ENCODE data around the gene PRSS27.
"Not testable (repeated sequence)": the region's sequence is repeated elsewhere in the genome, so short reads cannot be mapped to it uniquely, and the experiment has no call there.

PRSS27 gene

DNA sequence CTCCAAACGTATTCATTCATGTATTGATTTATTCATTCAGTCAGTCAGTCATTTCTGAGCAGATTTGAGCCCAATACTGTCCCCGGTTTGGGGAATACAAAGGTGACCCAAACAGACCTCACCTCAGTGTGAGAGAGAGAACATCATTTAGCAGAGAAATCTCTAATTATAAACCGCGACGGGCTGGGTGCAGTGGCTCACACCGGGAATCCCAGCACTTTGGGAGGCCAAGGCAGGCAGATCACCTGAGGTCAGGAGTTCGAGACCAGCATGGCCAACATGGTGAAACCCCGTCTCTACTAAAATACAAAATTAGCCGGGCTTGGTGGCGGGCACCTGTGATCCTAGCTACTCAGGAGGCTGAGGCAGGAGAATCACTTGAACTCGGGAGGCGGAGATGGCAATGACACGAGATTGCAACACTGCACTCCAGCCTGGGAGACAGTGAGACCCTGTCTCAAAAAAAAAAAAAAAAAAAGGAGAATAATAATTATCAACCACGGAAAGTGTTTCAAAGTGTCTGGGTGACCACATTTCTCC is 1.7 kb upstream of the PRSS27 start:
- not testable (repeated sequence) for DNase-seq

DNA sequence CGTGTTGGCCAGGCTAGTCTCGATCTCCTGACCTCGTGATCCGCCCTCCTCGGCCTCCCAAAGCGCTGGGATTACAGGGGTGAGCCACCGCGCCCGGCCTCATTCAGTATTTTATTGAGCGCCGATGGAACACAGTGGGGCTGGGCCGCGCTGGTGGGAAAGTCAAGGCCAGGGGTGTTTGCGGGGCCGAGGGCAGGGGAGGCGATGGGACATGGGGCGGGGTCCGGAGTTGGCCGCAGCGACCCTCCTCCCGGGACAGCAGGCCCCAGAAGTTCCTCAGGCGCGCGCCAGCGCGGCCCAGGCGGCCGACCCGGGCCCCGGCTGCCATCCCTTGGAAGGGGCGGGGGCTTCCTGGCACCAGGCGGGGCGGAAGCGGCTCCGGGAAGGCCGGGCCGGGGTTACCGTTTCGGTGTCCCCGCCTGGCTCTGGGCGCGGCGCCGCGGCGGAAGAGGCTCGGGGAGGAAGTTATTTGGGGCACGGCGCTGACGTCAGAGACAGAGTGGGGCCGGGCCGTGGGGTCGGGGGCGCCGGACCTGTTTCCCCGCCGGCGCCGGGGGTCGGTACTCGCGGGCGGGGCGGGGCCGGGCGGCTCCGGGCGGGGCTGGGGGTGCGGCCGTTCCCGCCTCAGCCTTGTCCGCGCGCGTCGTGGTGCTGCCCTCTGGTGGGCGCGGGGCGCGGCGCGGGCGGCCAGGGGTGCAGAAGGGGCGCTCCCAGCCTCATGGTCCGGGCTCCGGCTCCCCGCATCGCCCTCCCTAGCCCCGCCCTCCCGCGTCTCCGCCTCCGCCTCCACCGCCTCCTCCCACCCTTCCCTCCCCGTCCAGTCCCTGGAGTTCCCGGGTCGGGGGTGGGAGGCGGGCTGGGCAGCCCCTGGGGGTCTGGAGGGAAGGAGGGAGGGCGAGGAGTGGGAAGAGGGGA is 952 bp upstream of the PRSS27 start:
- DNase-seq, result peak; percentile 96

- DNase-seq, result no peak
Measured at GRCh38 chr16:2719328-2720063, 528 bp downstream of the PRSS27 start.

DNA sequence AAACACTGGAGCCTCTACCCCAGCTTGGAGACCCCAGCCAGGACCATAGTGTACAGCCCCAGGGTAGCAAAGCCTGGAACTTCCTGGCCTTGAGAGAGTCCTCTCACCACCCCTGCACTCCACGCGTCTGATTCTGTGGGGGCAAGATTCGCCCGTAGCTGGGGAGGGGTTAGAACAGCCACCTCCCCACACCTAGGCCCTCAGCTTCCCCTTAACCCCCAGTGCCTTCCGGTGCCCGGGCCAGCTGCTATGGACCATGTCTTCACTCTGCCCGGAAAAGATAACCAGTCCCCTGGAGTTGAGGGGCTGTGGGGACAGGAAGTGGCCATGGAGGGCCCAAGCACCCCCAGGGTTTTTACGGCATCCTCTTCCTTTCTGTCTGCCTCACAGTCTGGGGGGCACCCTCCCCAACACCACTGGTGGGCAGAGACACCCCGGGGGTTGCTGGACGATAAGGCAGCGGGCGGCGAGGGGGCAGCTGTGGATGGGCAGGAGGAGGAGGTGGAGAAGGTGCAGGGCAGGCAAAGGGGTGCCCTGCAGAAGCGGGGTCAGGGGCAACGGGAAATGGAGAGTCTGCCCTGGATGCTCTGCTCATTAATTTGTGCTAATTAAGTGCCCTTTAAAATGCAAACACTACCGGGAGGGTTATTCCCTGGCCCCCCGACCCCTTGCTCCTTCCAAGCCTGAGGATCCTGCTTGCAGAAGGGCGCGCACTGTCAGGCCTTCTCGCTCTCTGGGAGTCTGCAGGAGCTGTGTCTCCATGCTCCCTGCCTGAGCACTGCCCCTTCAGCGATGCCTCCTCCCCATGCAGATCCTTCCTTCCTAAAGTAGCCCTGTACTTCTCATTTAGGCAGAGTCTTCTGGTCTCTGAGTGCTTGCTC is 2.4 kb downstream of the PRSS27 start:
- DNase-seq, result no peak

- no peak for DNase-seq
Measured at GRCh38 chr16:2716948-2717347, 3.1 kb downstream of the PRSS27 start.

DNA sequence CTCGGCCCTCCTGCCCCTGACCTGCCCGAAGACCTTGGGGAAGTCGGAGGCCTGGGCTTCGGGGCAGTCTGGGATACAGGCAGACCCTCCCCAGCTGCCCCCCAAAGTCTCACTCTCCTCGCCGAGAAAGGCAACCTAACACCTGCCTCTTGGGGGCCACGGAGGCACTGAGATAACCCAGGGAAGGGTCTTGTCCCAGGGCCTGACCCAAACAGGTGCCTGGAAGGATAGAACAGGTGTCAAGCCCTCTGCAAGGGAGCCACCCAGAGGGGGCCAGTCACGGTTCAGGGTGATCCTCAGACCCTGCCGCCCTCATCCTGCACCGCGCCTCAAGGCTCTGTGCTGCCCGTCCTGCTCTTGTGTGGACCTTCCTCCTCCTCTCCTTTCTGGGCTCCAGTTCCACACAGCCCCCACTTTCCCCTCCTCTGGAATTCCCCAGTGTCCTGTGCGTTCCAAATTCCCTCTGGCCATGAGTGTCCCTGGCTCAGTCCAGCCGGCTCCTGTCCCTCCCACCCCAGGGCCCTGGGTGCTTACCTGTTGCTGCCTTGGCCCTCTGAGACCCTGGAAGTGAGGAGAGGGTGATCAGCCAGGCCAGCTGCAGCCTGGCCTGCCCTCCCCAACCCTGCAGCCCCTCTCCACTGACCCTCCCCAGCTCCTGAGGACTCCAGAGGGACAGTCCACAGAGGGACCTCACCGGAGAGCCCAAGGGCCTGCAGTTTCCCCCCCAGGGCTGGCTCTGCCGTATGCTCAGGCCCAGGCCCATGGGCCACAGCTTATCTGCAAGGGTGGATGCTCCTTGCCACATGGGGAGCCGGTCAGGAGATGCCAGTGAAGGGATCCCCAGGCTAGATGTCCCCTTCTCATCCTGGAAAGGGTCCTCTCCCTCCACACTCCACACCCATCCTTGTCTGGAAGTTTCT is 3.8 kb downstream of the PRSS27 start:
- no peak for DNase-seq

DNA sequence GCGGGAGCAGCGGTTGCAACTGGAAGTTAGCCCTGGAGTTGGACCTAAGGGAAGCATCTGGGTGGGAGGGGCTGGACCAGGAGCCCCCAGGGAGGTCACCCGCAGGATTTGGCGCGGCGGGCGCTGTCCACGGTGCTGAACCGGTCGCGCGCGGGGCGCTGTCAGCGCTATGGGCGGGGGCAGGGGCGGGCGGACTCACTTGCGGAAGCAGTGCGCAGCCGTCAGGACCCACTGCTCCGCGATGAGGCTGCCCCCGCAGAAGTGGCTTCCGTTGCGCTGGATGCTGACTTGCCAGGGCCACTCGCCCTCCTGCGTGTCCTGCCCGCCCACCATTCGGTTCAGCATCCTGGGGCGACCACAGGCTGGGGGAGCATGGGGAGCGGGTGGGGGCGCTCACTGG is 4.5 kb downstream of the PRSS27 start:
- peak; percentile 62 for DNase-seq

DNA sequence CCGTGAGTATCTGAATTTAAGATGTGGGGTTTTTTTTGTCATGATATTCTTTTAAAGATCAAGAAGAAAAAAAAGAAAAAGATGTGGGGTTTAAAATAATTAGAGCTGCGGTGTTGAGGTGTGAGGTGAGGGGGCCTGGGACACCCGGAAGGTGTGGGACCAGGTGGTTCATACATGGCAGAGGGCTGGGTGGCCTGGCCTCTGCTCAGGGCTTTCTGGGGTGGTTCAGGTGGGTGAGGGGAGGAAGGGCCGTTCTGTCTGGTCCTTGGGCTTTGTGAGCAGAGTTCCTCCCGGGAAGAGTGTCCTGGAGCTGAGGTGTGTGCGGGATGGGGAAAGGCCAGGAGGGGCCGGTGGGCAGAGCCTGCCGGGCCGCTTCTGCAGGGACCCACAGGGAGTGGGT is 5.0 kb downstream of the PRSS27 start:
- DNase-seq, result no peak

GRCh38 chr16:2713985-2714774 is 5.8 kb downstream of the PRSS27 start:
- peak; percentile 40 for DNase-seq

DNA sequence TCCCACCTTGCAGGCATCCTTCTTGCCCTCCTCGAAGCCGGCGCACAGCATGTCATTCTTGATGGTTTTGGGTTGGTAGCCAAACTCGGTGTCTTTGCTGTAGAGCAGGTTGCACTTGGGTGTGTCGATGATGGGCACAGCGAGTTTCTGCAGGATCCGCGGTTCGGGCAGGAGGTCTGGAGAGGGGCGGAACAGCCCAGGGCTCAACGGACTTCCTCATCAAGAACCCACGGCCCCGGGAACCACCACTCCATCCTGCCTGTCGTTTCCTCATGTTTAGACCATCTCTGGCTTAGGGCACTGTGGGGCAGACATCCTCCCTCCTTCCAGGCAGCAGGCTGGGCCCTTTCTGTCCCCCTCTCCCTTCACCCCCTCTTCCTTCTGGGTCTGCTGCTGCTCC is 6.5 kb downstream of the PRSS27 start:
- no peak for DNase-seq

- peak; percentile 33 for DNase-seq
Measured at GRCh38 chr16:2712546-2712945, 7.5 kb downstream of the PRSS27 start.

DNA sequence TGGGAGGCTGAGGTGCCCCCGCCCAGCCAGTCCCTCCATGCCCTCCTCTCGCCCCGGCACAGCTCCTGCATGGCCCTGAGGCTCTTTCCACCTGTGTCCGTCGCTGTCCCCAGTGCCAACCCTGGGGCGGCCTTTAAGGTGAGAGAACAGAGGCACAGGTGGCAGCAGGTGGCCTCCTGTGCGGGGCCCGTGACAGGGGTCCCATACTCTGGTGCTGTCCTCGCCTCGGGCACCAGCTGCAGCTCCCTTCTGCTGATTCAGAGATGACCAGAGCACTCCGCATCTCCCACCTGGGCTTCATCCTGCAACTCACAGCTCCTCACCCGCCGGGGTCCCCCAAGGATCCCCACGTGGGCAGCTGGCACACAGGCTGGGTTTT is 8.0 kb downstream of the PRSS27 start:
- no peak for DNase-seq

GRCh38 chr16:2711370-2712062 is 8.5 kb downstream of the PRSS27 start:
- no peak for DNase-seq

DNA sequence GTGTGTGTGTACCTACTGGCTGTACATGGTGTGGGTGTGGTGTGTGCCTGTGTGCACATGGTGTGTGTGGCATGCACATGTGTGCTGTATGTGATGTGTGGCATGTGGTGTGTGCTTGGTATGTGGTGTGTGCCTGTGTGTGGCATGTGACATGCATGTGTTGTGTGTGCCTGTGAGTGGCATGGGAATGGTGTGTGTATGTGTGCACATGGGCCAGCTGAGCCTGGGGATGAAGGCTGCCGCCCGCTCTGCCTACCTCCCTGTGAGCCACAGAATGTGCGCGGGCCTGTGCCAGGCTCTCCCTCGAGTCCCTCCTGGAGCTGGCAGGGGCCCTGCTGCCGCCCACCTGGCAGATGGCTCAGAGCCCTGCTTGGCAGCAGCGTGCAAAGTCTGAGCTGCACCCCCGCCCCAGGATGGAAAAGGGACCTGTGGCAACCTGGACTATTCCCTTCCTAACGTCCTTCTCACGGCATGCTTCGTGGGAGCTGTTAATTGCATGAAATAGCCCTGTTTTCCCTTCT is 9.3 kb downstream of the PRSS27 start:
- peak; percentile 27 for DNase-seq

GRCh38 chr16:2710021-2710710 is 9.9 kb downstream of the PRSS27 start:
- DNase-seq, result no peak

- DNase-seq, result no peak
Measured at GRCh38 chr16:2709588-2709984, 10.4 kb downstream of the PRSS27 start.

GRCh38 chr16:2708955-2709587 is 11.0 kb downstream of the PRSS27 start:
- no peak for DNase-seq

GRCh38 chr16:2708290-2708639 is 11.8 kb downstream of the PRSS27 start:
- DNase-seq, result no peak

Measured in NCI-H69 (cell line).